HG02852 (cell line): ENCODE data around the gene LYPLA2.
"Not testable (repeated sequence)": the region's sequence is repeated elsewhere in the genome, so short reads cannot be mapped to it uniquely, and the experiment has no call there.

ENCODE experiments used
- ATAC-seq: cut with Tn5 transposase; IDR thresholded peaks from one replicate; pipeline ENCODE4 v1.9.1; 2021; ENCODE audit warnings: mild to moderate bottlenecking, moderate library complexity; ENCODE audit not compliant: unreplicated experiment

LYPLA2 gene

GRCh38 chr1:23777979-23778814 lies 12.7 kb upstream of the LYPLA2 start, which contains the start of gene PITHD1:
Gene PITHD1, plus strand, starts transcription at chr1:23778418. Its CDS starts 98 bp downstream, at chr1:23778516.
- ATAC-seq = peak; percentile 70

- no peak for ATAC-seq
Observed at GRCh38 chr1:23779826-23780371, 11.0 kb upstream of the LYPLA2 start.

DNA sequence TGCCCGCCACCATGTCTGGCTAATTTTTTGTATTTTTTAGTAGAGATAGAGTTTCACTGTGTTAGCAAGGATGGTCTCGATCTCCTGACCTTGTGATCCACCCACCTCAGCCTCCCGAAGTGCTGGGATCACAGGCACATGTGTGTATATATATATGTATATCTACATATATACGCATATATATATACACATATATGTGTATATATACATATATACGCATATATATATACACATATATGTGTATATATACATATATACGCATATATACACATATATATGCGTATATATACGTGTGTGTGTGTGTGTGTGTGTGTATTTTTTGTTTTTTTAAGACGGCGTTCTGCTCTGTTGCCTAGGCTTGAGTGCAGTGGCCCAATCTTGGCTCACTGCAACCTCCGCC lies 7.8 kb upstream of the LYPLA2 start:
- ATAC-seq = not testable (repeated sequence)

DNA sequence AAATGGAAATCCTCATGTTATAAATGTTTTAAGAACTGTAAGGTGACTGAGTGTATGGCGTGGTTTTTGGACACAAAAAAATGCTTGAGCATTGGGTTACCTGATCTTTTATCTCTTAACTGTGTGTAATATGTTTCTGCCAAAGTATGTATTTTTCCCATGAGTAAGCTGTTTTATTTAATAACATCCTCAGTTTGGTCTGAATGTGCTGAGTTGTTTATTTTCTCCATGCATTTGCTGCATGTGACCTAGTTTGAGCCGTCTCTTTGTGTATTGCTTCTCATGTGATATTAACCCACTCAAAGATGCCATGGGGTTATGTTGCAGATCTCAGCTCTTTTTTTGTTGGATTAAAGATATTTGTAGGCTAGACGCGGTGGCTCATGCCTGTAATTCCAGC lies 6.1 kb upstream of the LYPLA2 start:
- no peak for ATAC-seq

DNA sequence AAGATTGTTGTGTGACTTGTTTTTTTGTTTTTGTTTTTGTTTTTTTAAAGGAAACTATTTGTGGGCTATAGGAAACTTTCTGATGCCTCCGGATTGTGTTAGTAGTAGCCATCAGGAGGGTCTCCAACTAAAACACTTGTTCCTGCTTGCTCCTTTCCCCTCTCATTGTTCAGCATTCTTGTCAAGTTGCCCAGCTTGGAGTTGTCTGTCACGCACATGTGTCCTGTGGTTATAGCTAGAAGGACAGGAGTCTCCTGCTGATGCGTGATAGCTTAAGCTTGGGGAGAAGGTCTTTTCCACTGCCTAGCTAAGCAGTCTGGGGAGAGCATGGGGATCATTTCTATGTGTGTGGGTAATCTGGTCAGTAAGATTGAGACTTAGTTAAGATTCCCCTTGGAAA lies 3.2 kb upstream of the LYPLA2 start:
- ATAC-seq = no peak

- ATAC-seq = no peak
Observed at GRCh38 chr1:23788695-23789094, 2.2 kb upstream of the LYPLA2 start.

- ATAC-seq = peak; percentile 12
Observed at GRCh38 chr1:23791516-23792047, 637 bp downstream of the LYPLA2 start.

GRCh38 chr1:23792151-23792945 lies 1.4 kb downstream of the LYPLA2 start:
- no peak for ATAC-seq

GRCh38 chr1:23793018-23793781 lies 2.3 kb downstream of the LYPLA2 start:
- ATAC-seq = no peak

DNA sequence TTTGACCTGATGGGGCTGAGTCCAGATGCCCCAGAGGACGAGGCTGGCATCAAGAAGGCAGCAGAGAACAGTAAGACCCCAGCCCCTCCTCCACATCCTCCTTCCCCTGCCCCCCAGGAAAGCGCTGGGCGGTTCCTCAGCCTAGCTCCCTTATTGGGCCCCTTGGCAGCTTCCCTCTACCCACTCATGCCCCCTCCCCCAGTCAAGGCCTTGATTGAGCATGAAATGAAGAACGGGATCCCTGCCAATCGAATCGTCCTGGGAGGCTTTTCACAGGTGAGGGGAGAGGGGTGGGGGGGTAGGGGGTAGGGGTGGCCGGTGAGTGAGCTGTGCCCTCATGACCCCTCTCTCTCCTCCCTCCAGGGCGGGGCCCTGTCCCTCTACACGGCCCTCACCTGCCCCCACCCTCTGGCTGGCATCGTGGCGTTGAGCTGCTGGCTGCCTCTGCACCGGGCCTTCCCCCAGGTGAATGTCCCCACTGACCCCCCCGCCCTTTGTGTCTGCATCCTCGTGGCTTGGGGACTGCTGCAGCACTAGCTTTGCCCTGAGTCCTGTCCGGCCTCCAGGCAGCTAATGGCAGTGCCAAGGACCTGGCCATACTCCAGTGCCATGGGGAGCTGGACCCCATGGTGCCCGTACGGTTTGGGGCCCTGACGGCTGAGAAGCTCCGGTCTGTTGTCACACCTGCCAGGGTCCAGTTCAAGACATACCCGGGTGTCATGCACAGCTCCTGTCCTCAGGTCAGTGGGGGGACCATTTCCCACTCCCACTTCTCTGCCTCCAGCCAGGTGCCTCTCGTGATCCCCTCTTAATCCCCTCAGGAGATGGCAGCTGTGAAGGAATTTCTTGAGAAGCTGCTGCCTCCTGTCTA lies 3.2 kb downstream of the LYPLA2 start:
- no peak for ATAC-seq

DNA sequence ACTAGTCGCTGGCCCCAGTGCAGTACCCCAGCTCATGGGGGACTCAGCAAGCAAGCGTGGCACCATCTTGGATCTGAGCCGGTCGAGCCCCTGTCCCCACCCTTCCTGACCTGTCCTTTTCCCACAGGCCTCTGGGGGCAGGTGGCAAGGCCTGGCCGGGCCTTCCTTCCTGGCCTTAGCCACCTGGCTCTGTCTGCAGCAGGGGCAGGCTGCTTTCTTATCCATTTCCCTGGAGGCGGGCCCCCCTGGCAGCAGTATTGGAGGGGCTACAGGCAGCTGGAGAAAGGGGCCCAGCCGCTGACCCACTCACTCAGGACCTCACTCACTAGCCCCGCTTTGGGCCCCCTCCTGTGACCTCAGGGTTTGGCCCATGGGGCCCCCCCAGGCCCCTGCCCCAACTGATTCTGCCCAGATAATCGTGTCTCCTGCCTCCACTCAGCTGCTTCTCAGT lies 3.8 kb downstream of the LYPLA2 start:
- not testable (repeated sequence) for ATAC-seq

- no peak for ATAC-seq
Observed at GRCh38 chr1:23795676-23796465, 4.9 kb downstream of the LYPLA2 start.

GRCh38 chr1:23796466-23797271 lies 5.7 kb downstream of the LYPLA2 start:
- ATAC-seq = no peak

DNA sequence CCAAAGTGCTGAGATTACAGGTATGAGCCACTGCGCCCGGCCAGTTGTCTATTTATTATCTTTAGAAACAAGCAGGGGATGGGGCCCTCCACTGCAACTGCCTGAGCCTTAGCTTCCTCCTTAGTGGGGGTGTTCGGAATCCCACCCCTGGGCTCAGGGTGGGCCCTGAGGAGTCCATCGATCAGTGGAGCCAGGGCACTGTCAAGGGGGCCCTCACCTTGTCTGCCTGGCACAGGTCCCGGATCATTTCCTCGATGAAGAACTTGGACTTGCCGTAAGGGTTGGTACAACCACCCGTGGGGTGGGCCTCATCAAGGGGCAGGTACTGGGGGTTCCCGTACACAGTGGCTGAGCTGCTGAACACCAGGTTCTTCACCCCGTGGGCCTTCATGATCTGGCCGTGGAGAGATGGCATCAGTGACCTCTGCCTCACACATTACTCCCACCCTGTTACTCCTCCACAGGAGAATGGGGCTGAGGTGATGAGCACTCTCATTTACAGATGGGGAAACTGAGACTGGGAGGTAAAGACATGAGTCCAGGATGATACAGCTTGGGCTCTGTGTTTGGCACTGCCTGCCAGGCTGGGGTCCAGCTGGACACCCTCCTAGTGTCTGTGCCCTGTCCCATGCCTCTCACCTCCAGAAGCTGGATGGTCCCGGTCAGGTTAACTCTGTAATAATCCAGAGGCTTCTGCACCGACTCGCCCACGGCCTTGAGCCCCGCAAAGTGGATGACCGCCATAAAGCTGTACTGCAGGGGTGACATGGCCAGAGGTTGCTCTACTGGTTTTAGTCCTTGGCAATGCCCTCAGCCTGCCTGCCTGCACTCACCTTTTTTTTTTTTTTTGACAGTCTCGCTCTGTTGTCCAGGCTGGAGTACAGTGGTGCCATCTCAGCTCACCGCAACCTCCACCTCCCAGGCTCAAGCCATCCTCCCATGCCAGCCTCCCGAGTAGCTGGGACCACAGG lies 6.8 kb downstream of the LYPLA2 start:
- ATAC-seq = no peak

GRCh38 chr1:23798662-23799142 lies 7.8 kb downstream of the LYPLA2 start:
- ATAC-seq = no peak

- ATAC-seq = no peak
Observed at GRCh38 chr1:23799255-23799569, 8.3 kb downstream of the LYPLA2 start.
